NCI-H2081 (cell line): Measurements from ENCODE around the gene PSD4.

ENCODE experiments used
- DNase-seq, 2 experiments: peaks; one replicate each; lab custom pipeline; 2025; lab: John Stamatoyannopoulos, UW

The PSD4 gene

GRCh38 chr2:113142290-113142689, 31.5 kb upstream of the PSD4 start:
- no peak for DNase-seq

- DNase-seq: no peak
Measured at GRCh38 chr2:113144259-113144658, 29.5 kb upstream of the PSD4 start.

- no peak for DNase-seq
Measured at GRCh38 chr2:113148606-113149552, 24.9 kb upstream of the PSD4 start.

- no peak for DNase-seq
Measured at GRCh38 chr2:113149553-113150257, 24.1 kb upstream of the PSD4 start.

- DNase-seq: no peak
Measured at GRCh38 chr2:113150258-113150601, 23.5 kb upstream of the PSD4 start.

GRCh38 chr2:113155331-113155730, 18.4 kb upstream of the PSD4 start:
- no peak for DNase-seq

- peak; percentile 17 to 67 for DNase-seq
Measured at GRCh38 chr2:113156278-113157117, 17.3 kb upstream of the PSD4 start.

- peak; percentile 59 to 75 for DNase-seq
Measured at GRCh38 chr2:113157118-113157896, 16.5 kb upstream of the PSD4 start.

- no peak for DNase-seq
Measured at GRCh38 chr2:113157897-113158753, 15.6 kb upstream of the PSD4 start.

GRCh38 chr2:113158884-113159553, 14.8 kb upstream of the PSD4 start:
- DNase-seq: no peak

- DNase-seq: no peak
Measured at GRCh38 chr2:113160248-113160647, 13.5 kb upstream of the PSD4 start.

- DNase-seq: no peak
Measured at GRCh38 chr2:113160962-113161361, 12.8 kb upstream of the PSD4 start.

- no peak for DNase-seq
Measured at GRCh38 chr2:113162173-113162572, 11.6 kb upstream of the PSD4 start.

GRCh38 chr2:113162869-113163268, 10.9 kb upstream of the PSD4 start:
- no peak for DNase-seq

GRCh38 chr2:113164215-113164929, 9.4 kb upstream of the PSD4 start:
- DNase-seq: no peak

GRCh38 chr2:113164930-113165585, 8.7 kb upstream of the PSD4 start:
- no peak for DNase-seq

- no peak for DNase-seq
Measured at GRCh38 chr2:113166187-113166645, 7.6 kb upstream of the PSD4 start.

GRCh38 chr2:113167115-113167932, 6.4 kb upstream of the PSD4 start:
- no peak for DNase-seq
